HepG2 (cell line): ENCODE data around the gene KREMEN1. TPM values are rescaled to one million over a fixed set of nuclear protein-coding genes. Genes with fewer than 3 reads are reported as not detected.

ENCODE experiments used
- CSRNP1 ChIP-seq: sonication (generic); formaldehyde crosslinking; IDR thresholded peaks from 2 replicates; pipeline ENCODE4 v1.8.1; 2023; ENCODE audit warnings: mild to moderate bottlenecking, missing genetic modification reagents
- ERF ChIP-seq: IDR thresholded peaks from 2 replicates; pipeline ENCODE4 v1.6.1; 2018; ENCODE audit warnings: missing biosample characterization, missing genetic modification reagents
- GPBP1L1 ChIP-seq: sonication (generic); formaldehyde crosslinking; IDR thresholded peaks from 2 replicates; pipeline ENCODE4 v1.5.0; 2020; ENCODE audit warnings: mild to moderate bottlenecking, missing genetic modification reagents
- HOXA5 ChIP-seq: sonication (generic); formaldehyde crosslinking; IDR thresholded peaks from 2 replicates; pipeline ENCODE4 v1.4.0; 2020; ENCODE audit warnings: missing genetic modification reagents
- IKZF4 ChIP-seq: sonication (generic); formaldehyde crosslinking; IDR thresholded peaks from 2 replicates; pipeline ENCODE4 v1.5.1; 2020; ENCODE audit warnings: borderline replicate concordance, mild to moderate bottlenecking, low read depth, missing genetic modification reagents; ENCODE audit errors: not compliant biosample characterization
- JUND ChIP-seq: sonication (generic); formaldehyde crosslinking; IDR thresholded peaks from 2 replicates; pipeline ENCODE4 v1.8.0; 2022; ENCODE audit warnings: mild to moderate bottlenecking, missing genetic modification reagents
- KIAA2018 ChIP-seq: sonication (generic); formaldehyde crosslinking; IDR thresholded peaks from 2 replicates; pipeline ENCODE4 v1.5.0; 2020; ENCODE audit warnings: mild to moderate bottlenecking, missing genetic modification reagents, borderline replicate concordance
- MYPOP ChIP-seq: sonication (generic); formaldehyde crosslinking; IDR thresholded peaks from 2 replicates; pipeline ENCODE4 v1.8.1; 2023; ENCODE audit warnings: mild to moderate bottlenecking, moderate library complexity, missing genetic modification reagents
- NFKB2 ChIP-seq: sonication (generic); formaldehyde crosslinking; IDR thresholded peaks from 2 replicates; pipeline ENCODE4 v1.4.0; 2020; ENCODE audit warnings: missing genetic modification reagents, borderline replicate concordance
- NKX3-1 ChIP-seq: sonication (generic); formaldehyde crosslinking; IDR thresholded peaks from 2 replicates; pipeline ENCODE4 v1.5.0; 2020; ENCODE audit warnings: missing genetic modification reagents
- SSRP1 ChIP-seq: IDR thresholded peaks from 2 replicates; pipeline ENCODE4 v1.6.1; 2016; ENCODE audit warnings: control low read depth
- TEAD3 ChIP-seq: optimal IDR thresholded peaks from 2 replicates; pipeline ENCODE3; 2016; ENCODE audit warnings: borderline replicate concordance
- ZBTB3 ChIP-seq: sonication (generic); formaldehyde crosslinking; IDR thresholded peaks from 2 replicates; pipeline ENCODE4 v1.4.0; 2020; ENCODE audit warnings: low read depth, mild to moderate bottlenecking, moderate library complexity, missing genetic modification reagents, borderline replicate concordance
- ZNF335 ChIP-seq: sonication (generic); formaldehyde crosslinking; IDR thresholded peaks from 2 replicates; pipeline ENCODE4 v1.4.0; 2020; ENCODE audit warnings: missing genetic modification reagents
- ZNF367 ChIP-seq: sonication (generic); formaldehyde crosslinking; IDR thresholded peaks from 2 replicates; pipeline ENCODE4 v1.4.0; 2020; ENCODE audit warnings: missing genetic modification reagents, borderline replicate concordance
- ZNF552 ChIP-seq: sonication (generic); formaldehyde crosslinking; IDR thresholded peaks from 2 replicates; pipeline ENCODE4 v1.9.0; 2022; ENCODE audit warnings: missing genetic modification reagents, mild to moderate bottlenecking, borderline replicate concordance
- ZNF75D ChIP-seq: sonication (generic); formaldehyde crosslinking; IDR thresholded peaks from 2 replicates; pipeline ENCODE4 v1.8.1; 2023; ENCODE audit warnings: missing genetic modification reagents, mild to moderate bottlenecking, borderline replicate concordance
- polyA plus RNA-seq, 8 experiments: library from polyadenylated mRNA; depleted of rRNA in 3 of 8; stranded (reverse) in 7 of 8; unstranded in 1 of 8; fragments of >200 nt; fragmentation: Illumina TruSeq in 4 of 8; extraction: Trizol in 4 of 8; gene quantifications; 2 replicates each; pipeline versions ENCODE4 v1.2.1 to v1.2.3, GENCODE V29; 2011 to 2016; ENCODE audit warnings: low read depth in 4 of 8, missing spikeins in 1 of 8, mixed read lengths in 1 of 8; ENCODE audit not compliant: insufficient read depth in 1 of 8
- total RNA-seq, 5 experiments: library from RNA; depleted of rRNA; stranded (reverse); fragments of >200 nt; fragmentation: Illumina TruSeq; extraction: Trizol; gene quantifications; 2 replicates each; pipeline ENCODE4 v1.2.3, GENCODE V29; 2016; ENCODE audit warnings: low read depth in 1 of 5

KREMEN1 gene
- total and polyA plus RNA-seq, 2 of the 13 experiments (the other 11 are each of a cell fraction or from before 2014, with no cell fraction given), result 9.8 to 13.8 TPM

DNA sequence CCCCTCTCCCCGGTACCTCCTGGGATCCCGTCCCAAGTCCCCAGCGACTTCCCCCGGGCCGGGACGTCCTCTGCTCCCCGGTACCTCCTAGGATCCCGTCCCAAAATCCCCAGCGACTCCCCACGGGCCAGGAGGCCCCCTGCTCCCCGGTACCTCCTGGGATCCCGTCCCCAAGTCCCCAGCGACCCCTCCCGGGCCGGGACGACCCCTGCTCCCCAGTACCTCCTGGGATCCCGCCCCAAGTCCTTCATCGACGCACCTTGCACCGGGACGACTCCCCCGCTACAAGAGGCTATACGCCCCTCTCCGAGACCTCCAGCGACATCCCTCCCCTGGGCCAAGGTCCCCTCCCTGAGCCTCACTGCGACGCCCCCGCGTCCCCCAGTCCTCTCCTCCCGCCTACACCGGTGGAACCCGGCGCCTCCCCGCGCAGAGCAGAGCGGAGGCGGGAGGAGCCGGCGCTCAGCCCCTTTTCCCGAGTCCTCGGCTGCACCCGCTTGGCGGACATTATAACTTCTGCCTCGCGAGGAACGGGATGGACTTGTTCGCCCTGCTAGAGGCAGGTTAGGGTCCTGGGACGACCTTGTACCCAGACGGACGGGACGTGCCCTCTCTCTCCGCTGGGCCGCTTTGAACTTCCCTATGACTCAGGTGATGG lies 912 bp downstream of the KREMEN1 start (continued):
- TF ChIP-seq KIAA2018 (CRISPR knock-in tag), result no peak
- TF ChIP-seq IKZF4, result no peak
- TF ChIP-seq NKX3-1, result no peak
- TF ChIP-seq NFKB2 (CRISPR knock-in tag), result no peak
- TF ChIP-seq ERF (CRISPR knock-in tag), result no peak
- peak; percentile 47; the same call in 1 of the 2 replicates for TF ChIP-seq CSRNP1
- no peak for TF ChIP-seq GPBP1L1 (CRISPR knock-in tag)
- no peak for TF ChIP-seq SSRP1
- 0 out of 2 replicates have a peak, but pooled peaks have one; percentile 45 for TF ChIP-seq MYPOP (CRISPR knock-in tag)
- no peak for TF ChIP-seq ZBTB3 (CRISPR knock-in tag)
- no peak for TF ChIP-seq HOXA5 (CRISPR knock-in tag)
- no peak for TF ChIP-seq TEAD3 (CRISPR knock-in tag)
- no peak for TF ChIP-seq ZNF552 (CRISPR knock-in tag)
- TF ChIP-seq ZNF335 (CRISPR knock-in tag), result no peak
- TF ChIP-seq ZNF367, result no peak
- TF ChIP-seq ZNF75D, result no peak
- no peak for TF ChIP-seq JUND (CRISPR knock-in tag)
